Osteoblast (primary cell): ENCODE measurements around the gene KIAA0753. TPM values are rescaled to one million over a fixed set of nuclear protein-coding genes. Genes with fewer than 3 reads are reported as not detected.
A peak's percentile ranks its signal among the peaks of the same experiment; 100 is the strongest.

ENCODE experiments used
- DNase-seq: peaks from one replicate; pipeline ENCODE4 v3.0.0; 2011; ENCODE audit warnings: low spot score, mixed read lengths; ENCODE audit not compliant: insufficient read length; ENCODE audit errors: missing footprints
- H2AFZ ChIP-seq: 2 replicates; pipeline ENCODE4 v1.6.0; 2011; ENCODE audit warnings: mild to moderate bottlenecking, low read length
- H3K27ac ChIP-seq: 2 replicates; pipeline ENCODE4 v1.5.1; 2011; ENCODE audit warnings: mild to moderate bottlenecking, low read depth, low read length, moderate library complexity
- H3K27me3 ChIP-seq: 2 replicates; pipeline ENCODE4 v1.6.0; 2012; ENCODE audit warnings: mild to moderate bottlenecking, control low read depth, inconsistent platforms, low read length, moderate library complexity; ENCODE audit not compliant: insufficient read depth
- H3K36me3 ChIP-seq: 2 replicates; pipeline ENCODE4 v1.5.1; 2011; ENCODE audit warnings: mild to moderate bottlenecking, low read length, control low read depth, moderate library complexity; ENCODE audit not compliant: insufficient read depth
- H3K4me1 ChIP-seq: 2 replicates; pipeline ENCODE4 v1.5.1; 2011; ENCODE audit warnings: mild to moderate bottlenecking, low read length, control low read depth, moderate library complexity; ENCODE audit not compliant: insufficient read depth
- H3K4me2 ChIP-seq: 2 replicates; pipeline ENCODE4 v1.6.0; 2011; ENCODE audit warnings: mild to moderate bottlenecking, low read length; ENCODE audit not compliant: insufficient read depth
- H3K4me3 ChIP-seq: fragments of 200-600 bp; sonication (generic); 3 replicates; pipeline ENCODE4 v1.5.1; 2012; ENCODE audit warnings: mild to moderate bottlenecking, low read length, inconsistent platforms; ENCODE audit not compliant: insufficient read depth
- H3K79me2 ChIP-seq: 2 replicates; pipeline ENCODE4 v1.6.0; 2012; ENCODE audit warnings: mild to moderate bottlenecking, low read length, control low read depth, inconsistent platforms; ENCODE audit not compliant: insufficient read depth
- H3K9me3 ChIP-seq: 2 replicates; pipeline ENCODE4 v1.5.1; 2011; ENCODE audit warnings: low read depth, low read length, control low read depth
- H4K20me1 ChIP-seq: 2 replicates; pipeline ENCODE4 v1.6.0; 2012; ENCODE audit warnings: mild to moderate bottlenecking, low read length, control low read depth; ENCODE audit not compliant: insufficient read depth
- CTCF ChIP-seq: IDR thresholded peaks from 2 replicates; pipeline ENCODE4 v1.5.1; 2011; ENCODE audit warnings: mild to moderate bottlenecking, low read depth, low read length, moderate library complexity; ENCODE audit errors: extremely low read depth
- total RNA-seq: library from RNA; depleted of rRNA; stranded (reverse); fragments of >200 nt; gene quantifications from 2 replicates; pipeline ENCODE4 v1.2.3, GENCODE V29; 2012

Gene KIAA0753
- total RNA-seq, 1 donor: 17.0 TPM

GRCh38 chr17:6555331-6556120 is 85.0 kb downstream of the KIAA0753 start:
- DNase-seq: peak; percentile 96
- no peaks in the 10 kb centered on the region for H3K9me3 ChIP-seq
- no peaks in the 10 kb centered on the region for H3K79me2 ChIP-seq
- no peaks in the 10 kb centered on the region for H3K36me3 ChIP-seq
- peaks cover 13% of the 10 kb centered on the region for H4K20me1 ChIP-seq
- peak overlapping the region; percentile 80 for H2AFZ ChIP-seq
- no peak for TF ChIP-seq CTCF
- peaks cover 13% of the 10 kb centered on the region for H3K4me1 ChIP-seq
- H3K27ac ChIP-seq: no peak overlapping the region
- peak overlapping the region; percentile 73 for H3K4me3 ChIP-seq
- H3K27me3 ChIP-seq: peaks cover 10% of the 10 kb centered on the region
- H3K4me2 ChIP-seq: peak overlapping the region; percentile 81

GRCh38 chr17:6554871-6555330 is 85.6 kb downstream of the KIAA0753 start:
- Histone ChIP-seq H3K36me3 (no peaks in the 10 kb centered on the region), H3K4me3 (peak overlapping the region; percentile 73), H2AFZ (peak overlapping the region; percentile 80), H3K4me2 (peak overlapping the region; percentile 81), H4K20me1 (peaks cover 13% of the 10 kb centered on the region), H3K9me3 (no peaks in the 10 kb centered on the region), H3K79me2 (no peaks in the 10 kb centered on the region), H3K27ac (no peak overlapping the region), H3K4me1 (peaks cover 13% of the 10 kb centered on the region), H3K27me3 (peaks cover 10% of the 10 kb centered on the region)
- peak; percentile 85 for DNase-seq
- TF ChIP-seq CTCF: no peak

GRCh38 chr17:6554342-6554741 is 86.2 kb downstream of the KIAA0753 start:
- H3K4me2 ChIP-seq: peak overlapping the region; percentile 81
- no peak overlapping the region for H3K4me3 ChIP-seq
- H3K36me3 ChIP-seq: no peaks in the 10 kb centered on the region

More at GRCh38 chr17:6554342-6554741, 86.2 kb downstream of the KIAA0753 start:
- H3K27ac ChIP-seq: no peak overlapping the region
- no peak for TF ChIP-seq CTCF
- peaks cover 15% of the 10 kb centered on the region for H4K20me1 ChIP-seq
- no peak overlapping the region for H2AFZ ChIP-seq
- no peaks in the 10 kb centered on the region for H3K9me3 ChIP-seq
- H3K27me3 ChIP-seq: peaks cover 10% of the 10 kb centered on the region
- H3K4me1 ChIP-seq: peaks cover 13% of the 10 kb centered on the region
- DNase-seq: no peak
- H3K79me2 ChIP-seq: no peaks in the 10 kb centered on the region
